Measurements from ENCODE around the gene C1QTNF1.
"Not testable (repeated sequence)": the region's sequence is repeated elsewhere in the genome, so short reads cannot be mapped to it uniquely, and the experiment has no call there.

The C1QTNF1 gene

GRCh38 chr17:79073016-79073705, 49.2 kb downstream of the C1QTNF1 start:
- H3K9ac ChIP-seq (ENCODE audit: low read length) = no peak overlapping the region
- H3K4me1 ChIP-seq (ENCODE audit: control insufficient read depth, insufficient read depth, low read length) = peaks cover 7% of the 10 kb centered on the region
- no peak overlapping the region for H3K27ac ChIP-seq (ENCODE audit: low read depth, low read length)
- H3K36me3 ChIP-seq (ENCODE audit: control insufficient read depth, insufficient read depth, low read length) = no peaks in the 10 kb centered on the region
- no peak overlapping the region for H3K4me3 ChIP-seq (ENCODE audit: low read length)
- no peaks in the 10 kb centered on the region for H3K27me3 ChIP-seq (ENCODE audit: control insufficient read depth, insufficient read depth, low read length)

GRCh38 chr17:79073706-79074088, 49.7 kb downstream of the C1QTNF1 start:
- Histone ChIP-seq H3K27ac (ENCODE audit: low read depth, low read length) (no peak overlapping the region), H3K9ac (ENCODE audit: low read length) (no peak overlapping the region), H3K4me3 (ENCODE audit: low read length) (no peak overlapping the region), H3K4me1 (ENCODE audit: control insufficient read depth, insufficient read depth, low read length) (peaks cover 7% of the 10 kb centered on the region), H3K36me3 (ENCODE audit: control insufficient read depth, insufficient read depth, low read length) (no peaks in the 10 kb centered on the region), H3K27me3 (ENCODE audit: control insufficient read depth, insufficient read depth, low read length) (no peaks in the 10 kb centered on the region)

- H3K4me1 ChIP-seq (ENCODE audit: control insufficient read depth, insufficient read depth, low read length); H3K27ac ChIP-seq (ENCODE audit: low read depth, low read length); H3K27me3 ChIP-seq (ENCODE audit: control insufficient read depth, insufficient read depth, low read length); H3K36me3 ChIP-seq (ENCODE audit: control insufficient read depth, insufficient read depth, low read length); H3K9ac ChIP-seq (ENCODE audit: low read length): not testable (repeated sequence)
- peak overlapping the region; percentile 41 for H3K4me3 ChIP-seq (ENCODE audit: low read length)
These were observed 50.2 kb downstream of the C1QTNF1 start for GRCh38 chr17:79074121-79074648.

GRCh38 chr17:79074649-79075445, 50.9 kb downstream of the C1QTNF1 start, which contains the start of gene ENGASE:
Gene ENGASE (plus strand): TSS chr17:79074824. CDS start chr17:79074945, 121 bp downstream.
- peak within 1 kb of the TSS; percentile 52 for H3K4me3 ChIP-seq (ENCODE audit: low read length)
- H3K9ac ChIP-seq (ENCODE audit: low read length) = peak within 1 kb of the TSS; percentile 52
- H3K36me3 ChIP-seq (ENCODE audit: control insufficient read depth, insufficient read depth, low read length) = peaks cover 7% of the 10 kb centered on the region
- peaks cover 7% of the 10 kb centered on the region for H3K4me1 ChIP-seq (ENCODE audit: control insufficient read depth, insufficient read depth, low read length)
- peak within 1 kb of the TSS; percentile 47 for H3K27ac ChIP-seq (ENCODE audit: low read depth, low read length)
- H3K27me3 ChIP-seq (ENCODE audit: control insufficient read depth, insufficient read depth, low read length) = no peaks in the 10 kb centered on the region

GRCh38 chr17:79075446-79075750, 51.4 kb downstream of the C1QTNF1 start:
- peaks cover 12% of the 10 kb centered on the region for H3K36me3 ChIP-seq (ENCODE audit: control insufficient read depth, insufficient read depth, low read length)
- H3K27me3 ChIP-seq (ENCODE audit: control insufficient read depth, insufficient read depth, low read length) = no peaks in the 10 kb centered on the region
- H3K4me3 ChIP-seq (ENCODE audit: low read length) = peak overlapping the region; percentile 52
- H3K9ac ChIP-seq (ENCODE audit: low read length) = peak overlapping the region; percentile 29
- H3K27ac ChIP-seq (ENCODE audit: low read depth, low read length) = no peak overlapping the region
- peaks cover 7% of the 10 kb centered on the region for H3K4me1 ChIP-seq (ENCODE audit: control insufficient read depth, insufficient read depth, low read length)

GRCh38 chr17:79075861-79076406, 52.0 kb downstream of the C1QTNF1 start:
- Histone ChIP-seq H3K4me3 (ENCODE audit: low read length) (peak overlapping the region; percentile 52), H3K9ac (ENCODE audit: low read length) (no peak overlapping the region), H3K36me3 (ENCODE audit: control insufficient read depth, insufficient read depth, low read length) (peaks cover 17% of the 10 kb centered on the region), H3K27ac (ENCODE audit: low read depth, low read length) (no peak overlapping the region), H3K4me1 (ENCODE audit: control insufficient read depth, insufficient read depth, low read length) (peaks cover 7% of the 10 kb centered on the region), H3K27me3 (ENCODE audit: control insufficient read depth, insufficient read depth, low read length) (no peaks in the 10 kb centered on the region)

GRCh38 chr17:79077587-79077986, 53.6 kb downstream of the C1QTNF1 start:
- Histone ChIP-seq H3K36me3 (ENCODE audit: control insufficient read depth, insufficient read depth, low read length) (peaks cover 17% of the 10 kb centered on the region), H3K27ac (ENCODE audit: low read depth, low read length) (no peak overlapping the region), H3K4me3 (ENCODE audit: low read length) (no peak overlapping the region)

GRCh38 chr17:79078476-79079190, 54.7 kb downstream of the C1QTNF1 start:
- H3K36me3 ChIP-seq (ENCODE audit: control insufficient read depth, insufficient read depth, low read length) = peaks cover 19% of the 10 kb centered on the region

More at GRCh38 chr17:79077587-79077986, 53.6 kb downstream of the C1QTNF1 start:
- no peaks in the 10 kb centered on the region for H3K27me3 ChIP-seq (ENCODE audit: control insufficient read depth, insufficient read depth, low read length)
- peaks cover 7% of the 10 kb centered on the region for H3K4me1 ChIP-seq (ENCODE audit: control insufficient read depth, insufficient read depth, low read length)
- no peak overlapping the region for H3K9ac ChIP-seq (ENCODE audit: low read length)

GRCh38 chr17:79079421-79080200, 55.6 kb downstream of the C1QTNF1 start:
- Histone ChIP-seq H3K27me3 (ENCODE audit: control insufficient read depth, insufficient read depth, low read length) (no peaks in the 10 kb centered on the region), H3K36me3 (ENCODE audit: control insufficient read depth, insufficient read depth, low read length) (peaks cover 19% of the 10 kb centered on the region), H3K4me1 (ENCODE audit: control insufficient read depth, insufficient read depth, low read length) (peaks cover 7% of the 10 kb centered on the region), H3K4me3 (ENCODE audit: low read length) (no peak overlapping the region), H3K27ac (ENCODE audit: low read depth, low read length) (no peak overlapping the region), H3K9ac (ENCODE audit: low read length) (no peak overlapping the region)

More at GRCh38 chr17:79078476-79079190, 54.7 kb downstream of the C1QTNF1 start:
- H3K9ac ChIP-seq (ENCODE audit: low read length) = no peak overlapping the region
- no peak overlapping the region for H3K4me3 ChIP-seq (ENCODE audit: low read length)
- H3K27me3 ChIP-seq (ENCODE audit: control insufficient read depth, insufficient read depth, low read length) = no peaks in the 10 kb centered on the region
- H3K4me1 ChIP-seq (ENCODE audit: control insufficient read depth, insufficient read depth, low read length) = peaks cover 7% of the 10 kb centered on the region
- no peak overlapping the region for H3K27ac ChIP-seq (ENCODE audit: low read depth, low read length)

GRCh38 chr17:79080349-79080748, 56.4 kb downstream of the C1QTNF1 start:
- no peak overlapping the region for H3K9ac ChIP-seq (ENCODE audit: low read length)
- no peaks in the 10 kb centered on the region for H3K27me3 ChIP-seq (ENCODE audit: control insufficient read depth, insufficient read depth, low read length)
- H3K27ac ChIP-seq (ENCODE audit: low read depth, low read length) = no peak overlapping the region
- peaks cover 7% of the 10 kb centered on the region for H3K4me1 ChIP-seq (ENCODE audit: control insufficient read depth, insufficient read depth, low read length)
- H3K36me3 ChIP-seq (ENCODE audit: control insufficient read depth, insufficient read depth, low read length) = peaks cover 19% of the 10 kb centered on the region
- H3K4me3 ChIP-seq (ENCODE audit: low read length) = no peak overlapping the region

GRCh38 chr17:79080761-79081290, 56.9 kb downstream of the C1QTNF1 start:
- Histone ChIP-seq H3K9ac (ENCODE audit: low read length) (no peak overlapping the region), H3K36me3 (ENCODE audit: control insufficient read depth, insufficient read depth, low read length) (peaks cover 19% of the 10 kb centered on the region), H3K27me3 (ENCODE audit: control insufficient read depth, insufficient read depth, low read length) (no peaks in the 10 kb centered on the region), H3K4me1 (ENCODE audit: control insufficient read depth, insufficient read depth, low read length) (peaks cover 3% of the 10 kb centered on the region), H3K4me3 (ENCODE audit: low read length) (no peak overlapping the region), H3K27ac (ENCODE audit: low read depth, low read length) (no peak overlapping the region)

Measured in rectal smooth muscle tissue (tissue), 1 donor.